ENCODE results near the gene CDK18.

CDK18 gene

GRCh38 chr1:205514211-205515142, 10.0 kb downstream of the CDK18 start:
- no peak overlapping the region for H3K4me3 ChIP-seq (ENCODE audit: low read depth, low read length)
- TF ChIP-seq CTCF (IDR thresholded peaks at IDR 0.05; ENCODE audit: low read depth, low read length) = no peak

DNA sequence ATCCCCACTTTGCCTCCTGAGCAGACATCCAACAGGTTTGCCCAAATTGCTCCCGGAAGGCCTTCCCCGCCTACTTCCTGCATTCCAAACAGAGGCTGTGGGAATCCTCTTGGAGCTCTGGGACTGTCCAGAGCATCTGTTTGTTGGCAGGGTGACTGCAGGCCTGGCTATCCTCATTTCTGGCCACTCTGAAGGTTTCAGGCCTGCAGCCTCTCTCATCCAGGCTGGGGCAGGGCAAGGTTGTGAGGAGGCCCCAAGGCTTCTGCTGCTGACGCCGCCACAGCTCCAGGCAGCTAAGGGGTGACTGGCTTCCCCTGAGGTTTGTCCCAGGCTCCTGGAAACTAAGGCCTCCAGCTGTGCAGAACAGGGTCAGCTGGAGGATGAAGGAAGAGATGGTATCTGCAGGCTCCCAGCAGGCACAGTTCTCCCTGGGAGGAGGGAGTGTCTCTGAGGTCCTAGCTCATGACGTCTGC, 11.3 kb downstream of the CDK18 start:
- TF ChIP-seq CTCF (IDR thresholded peaks at IDR 0.05; ENCODE audit: low read depth, low read length) = no peak
- H3K4me3 ChIP-seq (ENCODE audit: low read depth, low read length) = no peak overlapping the region

DNA sequence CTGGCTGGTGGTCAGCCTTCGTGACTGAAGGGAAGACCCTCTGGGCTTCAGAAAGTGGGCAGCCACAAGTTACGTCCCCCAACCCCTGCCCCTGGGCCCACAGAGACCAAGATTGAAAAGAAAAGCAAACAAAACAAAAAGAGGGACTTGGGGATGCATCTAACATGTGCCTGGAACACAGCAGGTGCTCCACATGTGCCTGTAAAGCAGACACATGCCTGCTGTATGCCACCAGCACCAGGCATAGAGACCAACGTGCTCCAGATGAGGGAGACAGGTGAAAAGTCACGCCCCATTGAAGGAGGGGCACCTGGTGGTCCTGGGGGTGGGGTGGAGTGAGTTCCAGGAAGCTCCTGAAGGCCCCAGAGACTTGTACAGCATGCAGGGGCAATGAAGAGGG, 11.9 kb downstream of the CDK18 start:
- no peak for TF ChIP-seq CTCF (IDR thresholded peaks at IDR 0.05; ENCODE audit: low read depth, low read length)
- H3K4me3 ChIP-seq (ENCODE audit: low read depth, low read length) = no peak overlapping the region

GRCh38 chr1:205517288-205517687, 12.8 kb downstream of the CDK18 start:
- no peak for TF ChIP-seq CTCF (IDR thresholded peaks at IDR 0.05; ENCODE audit: low read depth, low read length)
- H3K4me3 ChIP-seq (ENCODE audit: low read depth, low read length) = no peak overlapping the region

DNA sequence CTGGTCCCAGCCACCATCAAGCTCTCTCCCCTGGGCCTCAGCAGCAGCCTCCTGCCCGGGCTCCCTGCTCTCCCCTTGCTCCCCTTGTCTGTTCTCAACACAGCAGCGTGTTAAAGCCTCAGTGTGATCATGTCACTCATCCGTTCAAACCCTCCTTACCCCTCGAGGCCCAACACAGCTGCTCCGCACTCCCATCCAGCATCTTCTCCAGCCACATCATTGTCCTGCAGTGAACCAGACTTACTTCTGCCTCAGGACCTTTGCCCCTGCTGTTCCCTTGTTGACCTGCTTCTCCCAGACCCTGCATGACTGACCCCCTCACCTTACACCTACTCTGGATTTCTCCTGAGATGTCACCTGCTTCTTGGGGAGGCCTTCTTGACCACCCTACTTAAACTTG, 13.3 kb downstream of the CDK18 start:
- TF ChIP-seq CTCF (IDR thresholded peaks at IDR 0.05; ENCODE audit: low read depth, low read length) = no peak
- no peak overlapping the region for H3K4me3 ChIP-seq (ENCODE audit: low read depth, low read length)

DNA sequence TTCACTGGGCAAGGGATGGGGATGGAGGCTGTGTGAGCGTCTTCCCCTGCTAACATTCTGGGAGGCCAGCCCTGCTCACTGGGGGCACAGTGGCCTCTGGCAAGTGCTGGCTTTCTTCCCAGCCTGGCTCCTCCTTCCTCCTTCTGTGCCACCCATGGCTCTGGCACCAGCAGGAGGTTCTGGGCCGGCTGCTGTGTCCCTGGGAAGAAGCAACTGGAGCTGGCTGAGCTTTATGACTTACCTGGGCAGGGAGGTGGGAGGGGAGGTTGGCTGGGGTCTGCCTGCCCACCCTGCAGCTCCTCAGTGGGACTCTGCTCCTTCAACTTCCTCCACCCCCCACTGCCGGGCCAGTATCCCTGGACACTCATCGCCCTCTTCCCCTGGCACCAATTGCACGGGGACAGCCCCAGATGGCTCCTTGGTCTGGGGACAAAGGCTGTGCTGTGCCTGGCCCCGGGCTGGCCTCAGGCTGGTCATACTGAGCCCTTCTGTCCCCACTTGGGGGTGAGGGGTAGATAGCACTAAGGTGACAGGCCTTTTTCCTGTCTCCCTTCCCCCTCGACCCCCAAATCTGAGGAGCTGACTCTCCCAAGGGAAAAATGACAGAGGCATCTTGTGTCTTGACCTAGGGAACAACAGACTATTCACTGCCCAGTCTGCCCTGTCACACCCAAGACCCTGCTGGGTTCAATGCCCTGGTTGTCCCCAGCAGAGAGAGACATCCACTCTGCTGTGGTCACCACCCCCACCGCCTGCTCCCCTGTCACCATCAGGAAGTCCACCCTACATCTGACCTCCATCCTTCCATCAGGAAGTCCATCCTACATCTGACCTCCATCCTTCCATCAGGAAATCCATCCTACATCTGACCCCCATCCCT, 14.4 kb downstream of the CDK18 start:
- no peak overlapping the region for H3K4me3 ChIP-seq (ENCODE audit: low read depth, low read length)
- TF ChIP-seq CTCF (IDR thresholded peaks at IDR 0.05; ENCODE audit: low read depth, low read length) = no peak
